CD8-positive, alpha-beta memory T cell (primary cell): ENCODE results near the gene RAB9A. TPM values are rescaled to one million over a fixed set of nuclear protein-coding genes. Genes with fewer than 3 reads are reported as not detected.

Experiments
- CTCF ChIA-PET: fragments of 350-600 bp; sonication (Branson Sonifier 250); formaldehyde crosslinking; loops from one replicate; lab custom pipeline; 2021; ENCODE audit warnings: antibody characterized with exemption; lab: Charles Lee
- POLR2A ChIA-PET: fragments of 350-600 bp; sonication (Branson Sonifier 250); formaldehyde crosslinking; loops from one replicate; lab custom pipeline; 2021; ENCODE audit warnings: antibody characterized with exemption; lab: Charles Lee
- DNase-seq, 5 donors: peaks; one replicate each; pipeline versions ENCODE4 v3.0.0 to v3.0.0-alpha.2; 2020 to 2022; ENCODE audit warnings: mixed read lengths in 1 of 5
- H3K27ac ChIP-seq: one replicate; pipeline ENCODE4 v1.7.0; 2013; ENCODE audit warnings: low read depth, mild to moderate bottlenecking, low read length, moderate library complexity
- H3K27me3 ChIP-seq: 2 replicates; pipeline ENCODE4 v1.7.0; 2013; ENCODE audit warnings: low read length, mild to moderate bottlenecking; ENCODE audit not compliant: insufficient read depth, poor library complexity, severe bottlenecking
- H3K36me3 ChIP-seq: 2 replicates; pipeline ENCODE4 v1.7.0; 2013; ENCODE audit warnings: mild to moderate bottlenecking, low read length, moderate library complexity; ENCODE audit not compliant: insufficient read depth
- H3K4me1 ChIP-seq: 2 replicates; pipeline ENCODE4 v1.7.0; 2013; ENCODE audit warnings: mild to moderate bottlenecking, low read length, moderate library complexity; ENCODE audit not compliant: insufficient read depth
- H3K4me3 ChIP-seq: 2 replicates; pipeline ENCODE4 v1.7.0; 2013; ENCODE audit warnings: mild to moderate bottlenecking, low read length
- H3K9me3 ChIP-seq: 2 replicates; pipeline ENCODE4 v1.7.0; 2013; ENCODE audit warnings: mild to moderate bottlenecking, low read length
- H3K27ac Mint-ChIP-seq, 8 donors: one replicate each; pipeline ENCODE4 v1.8.0; 2020 to 2021; ENCODE audit warnings: mixed read lengths in 8 of 8, mild to moderate bottlenecking in 6 of 8, inconsistent platforms in 3 of 8, moderate library complexity in 3 of 8
- H3K27me3 Mint-ChIP-seq, 2 donors: one replicate each; pipeline ENCODE4 v1.8.0; 2020 to 2021; ENCODE audit warnings: mixed read lengths in 2 of 2, mild to moderate bottlenecking in 1 of 2, moderate library complexity in 1 of 2
- H3K36me3 Mint-ChIP-seq, 3 donors: one replicate each; pipeline ENCODE4 v1.8.0; 2020 to 2021; ENCODE audit warnings: mixed read lengths in 3 of 3, inconsistent platforms in 1 of 3, mild to moderate bottlenecking in 1 of 3
- H3K4me1 Mint-ChIP-seq, 3 donors: one replicate each; pipeline ENCODE4 v1.8.0; 2020 to 2021; ENCODE audit warnings: mixed read lengths in 3 of 3, inconsistent platforms in 1 of 3, mild to moderate bottlenecking in 1 of 3
- H3K4me3 Mint-ChIP-seq, 7 donors: one replicate each; pipeline ENCODE4 v1.8.0; 2020 to 2021; ENCODE audit warnings: mixed read lengths in 7 of 7, mild to moderate bottlenecking in 6 of 7, moderate library complexity in 4 of 7, inconsistent platforms in 2 of 7
- H3K9me3 Mint-ChIP-seq, 5 donors: one replicate each; pipeline ENCODE4 v1.8.0; 2020 to 2022; ENCODE audit warnings: mixed read lengths in 5 of 5, mild to moderate bottlenecking in 3 of 5, moderate library complexity in 2 of 5, inconsistent platforms in 1 of 5
- polyA plus RNA-seq: library from polyadenylated mRNA; unstranded; fragments of 300-500 nt; fragmentation: Illumina TruSeq; gene quantifications from one replicate; pipeline ENCODE4 v1.2.3, GENCODE V29; 2021
- total RNA-seq, 2 experiments: library from RNA; stranded (reverse); gene quantifications; one replicate each; pipeline ENCODE4 v1.2.3, GENCODE V29; 2021

Gene RAB9A
- total and polyA plus RNA-seq, 3 experiments from 2014 or later, result 27.1 to 48.1 (median 32.8) TPM

- Mint-ChIP-seq H3K9me3 (no peaks in the 10 kb centered on the region), H3K27me3 (peaks cover 0 to 19% of the 10 kb centered on the region in 2 donors), H3K4me1 (peaks cover 40 to 42% (median 42%) of the 10 kb centered on the region in 3 donors), H3K4me3 (peak overlapping the region in 1 of 7 donors; percentile 46), H3K27ac (peak overlapping the region in 1 of 8 donors; percentile 45), H3K36me3 (peaks cover 0 to 7% (median 5%) of the 10 kb centered on the region in 3 donors)
- H3K27me3 ChIP-seq, result no peaks in the 10 kb centered on the region
- no peaks in the 10 kb centered on the region for H3K9me3 ChIP-seq
- no peak overlapping the region for H3K27ac ChIP-seq
- no peak for DNase-seq
- POLR2A ChIA-PET, result no interaction called here
- H3K4me1 ChIP-seq, result peaks cover 18% of the 10 kb centered on the region
- CTCF ChIA-PET, result no interaction called here
- no peaks in the 10 kb centered on the region for H3K36me3 ChIP-seq
- H3K4me3 ChIP-seq, result no peak overlapping the region
Observed at GRCh38 chrX:13650318-13650717, 38.6 kb upstream of the RAB9A start.

GRCh38 chrX:13651150-13651549, 37.8 kb upstream of the RAB9A start:
- DNase-seq, result no peak
- POLR2A ChIA-PET, result no interaction called here
- peak overlapping the region in 4 of 8 donors; percentile 13 to 73 (median 38) for H3K27ac Mint-ChIP-seq
- H3K27me3 ChIP-seq, result no peaks in the 10 kb centered on the region
- H3K36me3 ChIP-seq, result no peaks in the 10 kb centered on the region
- peaks cover 0 to 15% of the 10 kb centered on the region in 2 donors for H3K27me3 Mint-ChIP-seq
- H3K9me3 ChIP-seq, result no peaks in the 10 kb centered on the region
- peak overlapping the region in 1 of 7 donors; percentile 5 for H3K4me3 Mint-ChIP-seq
- CTCF ChIA-PET, result interaction anchor here (0.7 kb wide), 1 partner anchor 24 kb away, joined by 3 read pairs; no protein-coding TSS in a partner anchor
- peaks cover 39 to 42% (median 41%) of the 10 kb centered on the region in 3 donors for H3K4me1 Mint-ChIP-seq
- no peaks in the 10 kb centered on the region for H3K9me3 Mint-ChIP-seq
- no peak overlapping the region for H3K27ac ChIP-seq
- H3K4me1 ChIP-seq, result peaks cover 18% of the 10 kb centered on the region
- H3K36me3 Mint-ChIP-seq, result peaks cover 0 to 12% (median 6%) of the 10 kb centered on the region in 3 donors
- no peak overlapping the region for H3K4me3 ChIP-seq

DNA sequence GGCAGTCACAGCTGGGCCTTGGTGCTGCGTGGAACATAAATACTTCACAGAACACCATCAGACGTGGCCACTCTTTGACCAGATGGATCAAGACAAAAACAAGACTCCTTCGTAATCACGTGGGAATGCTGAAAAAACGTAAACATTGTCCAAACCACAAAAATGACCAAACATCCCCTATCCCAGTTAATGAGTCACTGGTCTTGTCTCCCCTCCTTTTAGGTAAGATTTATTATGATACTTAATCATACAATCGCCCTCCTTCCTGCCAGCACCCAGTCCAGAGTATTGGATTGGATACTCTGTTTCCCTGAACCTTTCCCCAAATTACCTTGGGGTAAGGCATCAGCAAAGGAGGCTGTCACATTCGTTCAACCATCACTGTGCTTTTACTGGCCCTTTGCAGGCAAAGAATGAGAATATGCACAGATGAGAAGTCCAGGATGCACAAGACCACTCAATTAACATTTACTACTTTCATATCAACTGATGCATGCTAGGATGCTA, 36.6 kb upstream of the RAB9A start:
- POLR2A ChIA-PET, result no interaction called here
- Mint-ChIP-seq H3K27ac (peak overlapping the region; percentile 98 to 99 (median 98)), H3K4me3 (peak overlapping the region; percentile 91 to 99 (median 96)), H3K9me3 (no peaks in the 10 kb centered on the region), H3K4me1 (peaks cover 34 to 40% (median 39%) of the 10 kb centered on the region in 3 donors), H3K27me3 (peaks cover 0 to 8% of the 10 kb centered on the region in 2 donors), H3K36me3 (peaks cover 0 to 22% (median 6%) of the 10 kb centered on the region in 3 donors)
- H3K9me3 ChIP-seq, result no peaks in the 10 kb centered on the region
- CTCF ChIA-PET, result interaction anchor here (1.6 kb wide), 1 partner anchor 377 kb away, joined by 3 read pairs; the partner anchor contains the start of gene GEMIN8
- peak overlapping the region; percentile 85 for H3K27ac ChIP-seq
- no peak for DNase-seq
- no peaks in the 10 kb centered on the region for H3K36me3 ChIP-seq
- H3K4me3 ChIP-seq, result peak overlapping the region; percentile 42
- H3K4me1 ChIP-seq, result peaks cover 18% of the 10 kb centered on the region
- no peaks in the 10 kb centered on the region for H3K27me3 ChIP-seq

GRCh38 chrX:13652850-13653693, 35.9 kb upstream of the RAB9A start, which contains the start of gene TCEANC:
TSS of gene TCEANC (plus strand) at chrX:13653141. CDS start at chrX:13662509, 9,368 bp downstream.
- CTCF ChIA-PET, result interaction anchor here (0.7 to 1.6 kb wide), 4 partner anchors 35 to 377 kb away, joined by 3 read pairs; partner anchors contain the start of genes GEMIN8, OFD1, RAB9A and TRAPPC2

GRCh38 chrX:13654116-13654515, 34.8 kb upstream of the RAB9A start:
- peaks cover 31 to 39% (median 35%) of the 10 kb centered on the region in 3 donors for H3K4me1 Mint-ChIP-seq
- H3K27me3 ChIP-seq, result no peaks in the 10 kb centered on the region
- no peak for DNase-seq
- H3K36me3 ChIP-seq, result no peaks in the 10 kb centered on the region
- ChIA-PET CTCF (interaction anchor here (0.7 to 1.6 kb wide), 3 partner anchors 34 to 376 kb away, joined by 3 read pairs; partner anchors contain the start of genes GEMIN8 and RAB9A), POLR2A (interaction anchor here (0.7 kb wide), 1 partner anchor 81 kb away, joined by 3 read pairs; no protein-coding TSS in a partner anchor)
- H3K27ac Mint-ChIP-seq, result peak overlapping the region in 7 of 8 donors; percentile 68 to 99 (median 98)
- peak overlapping the region; percentile 79 for H3K4me3 ChIP-seq
- peak overlapping the region in 4 of 7 donors; percentile 29 to 99 (median 95) for H3K4me3 Mint-ChIP-seq
- no peaks in the 10 kb centered on the region for H3K9me3 Mint-ChIP-seq
- H3K36me3 Mint-ChIP-seq, result peaks cover 0 to 31% (median 6%) of the 10 kb centered on the region in 3 donors
- peaks cover 25% of the 10 kb centered on the region for H3K4me1 ChIP-seq
- peak overlapping the region; percentile 85 for H3K27ac ChIP-seq
- no peaks in the 10 kb centered on the region for H3K9me3 ChIP-seq
- peaks cover 0 to 4% of the 10 kb centered on the region in 2 donors for H3K27me3 Mint-ChIP-seq

More at GRCh38 chrX:13652850-13653693, 35.9 kb upstream of the RAB9A start, which contains the start of gene TCEANC:
- peaks cover 18% of the 10 kb centered on the region for H3K4me1 ChIP-seq
- no peaks in the 10 kb centered on the region for H3K36me3 ChIP-seq
- H3K9me3 ChIP-seq, result no peaks in the 10 kb centered on the region
- peak; percentile 88 to 97 (median 95) for DNase-seq
- peak within 1 kb of the TSS; percentile 85 for H3K27ac ChIP-seq
- no peaks in the 10 kb centered on the region for H3K27me3 ChIP-seq
- Mint-ChIP-seq H3K27ac (peak within 1 kb of the TSS; percentile 98 to 99 (median 98)), H3K27me3 (peaks cover 0 to 8% of the 10 kb centered on the region in 2 donors), H3K36me3 (peaks cover 0 to 26% (median 6%) of the 10 kb centered on the region in 3 donors), H3K4me1 (peaks cover 27 to 34% (median 33%) of the 10 kb centered on the region in 3 donors), H3K9me3 (no peaks in the 10 kb centered on the region), H3K4me3 (peak within 1 kb of the TSS; percentile 91 to 99 (median 96))
- H3K4me3 ChIP-seq, result peak within 1 kb of the TSS; percentile 79
- POLR2A ChIA-PET, result interaction anchor here (0.7 kb wide), 1 partner anchor 82 kb away, joined by 3 read pairs; no protein-coding TSS in a partner anchor

GRCh38 chrX:13655674-13656073, 33.3 kb upstream of the RAB9A start:
- ChIA-PET CTCF (interaction anchor here (1.0 kb wide), 1 partner anchor 10 kb away, joined by 3 read pairs; no protein-coding TSS in a partner anchor), POLR2A (no interaction called here)
- no peak overlapping the region for H3K4me3 ChIP-seq
- no peaks in the 10 kb centered on the region for H3K36me3 ChIP-seq
- peaks cover 5 to 41% (median 12%) of the 10 kb centered on the region in 3 donors for H3K36me3 Mint-ChIP-seq
- no peaks in the 10 kb centered on the region for H3K9me3 Mint-ChIP-seq
- H3K9me3 ChIP-seq, result no peaks in the 10 kb centered on the region
- no peak overlapping the region for H3K27ac ChIP-seq
- no peaks in the 10 kb centered on the region for H3K27me3 ChIP-seq
- no peak for DNase-seq
- peaks cover 25% of the 10 kb centered on the region for H3K4me1 ChIP-seq
- no peak overlapping the region for H3K4me3 Mint-ChIP-seq
- peaks cover 35 to 41% (median 35%) of the 10 kb centered on the region in 3 donors for H3K4me1 Mint-ChIP-seq
- peaks cover 0 to 2% of the 10 kb centered on the region in 2 donors for H3K27me3 Mint-ChIP-seq
- H3K27ac Mint-ChIP-seq, result peak overlapping the region in 4 of 8 donors; percentile 25 to 88 (median 54)

GRCh38 chrX:13658602-13659001, 30.3 kb upstream of the RAB9A start:
- Mint-ChIP-seq H3K27ac (peak overlapping the region; percentile 24 to 90 (median 74)), H3K9me3 (no peaks in the 10 kb centered on the region), H3K27me3 (no peaks in the 10 kb centered on the region), H3K4me1 (peaks cover 19 to 36% (median 27%) of the 10 kb centered on the region in 3 donors), H3K36me3 (peaks cover 11 to 61% (median 24%) of the 10 kb centered on the region in 3 donors), H3K4me3 (peak overlapping the region in 3 of 7 donors; percentile 14 to 41 (median 25))
- H3K36me3 ChIP-seq, result peaks cover 5% of the 10 kb centered on the region
- no peaks in the 10 kb centered on the region for H3K27me3 ChIP-seq
- ChIA-PET POLR2A (interaction anchor here (0.5 kb wide), 1 partner anchor 33 kb away, joined by 6 read pairs; no protein-coding TSS in a partner anchor), CTCF (interaction anchor here (0.9 to 1.5 kb wide), 2 partner anchors 77 to 373 kb away, joined by 4 to 5 read pairs; no protein-coding TSS in a partner anchor)
- no peak overlapping the region for H3K4me3 ChIP-seq
- peaks cover 19% of the 10 kb centered on the region for H3K4me1 ChIP-seq
- no peaks in the 10 kb centered on the region for H3K9me3 ChIP-seq
- H3K27ac ChIP-seq, result no peak overlapping the region
- peak in 2 of 5 donors; percentile 58 to 64 for DNase-seq
